EL (cell line): ENCODE results near the gene ZNF750.
A peak's percentile ranks its signal among the peaks of the same experiment; 100 is the strongest.

Source experiments
- DNase-seq: peaks from one replicate; pipeline ENCODE4 v3.0.0-alpha.2; 2016

Gene ZNF750

GRCh38 chr17:82859431-82860403 is 19.9 kb upstream of the ZNF750 start:
- peak; percentile 71 for DNase-seq

- no peak for DNase-seq
Observed at GRCh38 chr17:82858376-82859126, 18.7 kb upstream of the ZNF750 start.

GRCh38 chr17:82856361-82856760 is 16.5 kb upstream of the ZNF750 start:
- no peak for DNase-seq

- no peak for DNase-seq
Observed at GRCh38 chr17:82854226-82854625, 14.4 kb upstream of the ZNF750 start.

GRCh38 chr17:82851381-82851780 is 11.6 kb upstream of the ZNF750 start:
- DNase-seq: no peak

GRCh38 chr17:82849076-82849945 is 9.5 kb upstream of the ZNF750 start:
- no peak for DNase-seq

- no peak for DNase-seq
Observed at GRCh38 chr17:82848022-82848592, 8.3 kb upstream of the ZNF750 start.

- no peak for DNase-seq
Observed at GRCh38 chr17:82846061-82846691, 6.4 kb upstream of the ZNF750 start.

- DNase-seq: no peak
Observed at GRCh38 chr17:82845163-82845807, 5.5 kb upstream of the ZNF750 start.

GRCh38 chr17:82844796-82845162 is 5.0 kb upstream of the ZNF750 start:
- no peak for DNase-seq

- no peak for DNase-seq
Observed at GRCh38 chr17:82843904-82844680, 4.3 kb upstream of the ZNF750 start.

GRCh38 chr17:82841921-82842596 is 2.2 kb upstream of the ZNF750 start:
- DNase-seq: no peak

GRCh38 chr17:82840431-82840831 is 609 bp upstream of the ZNF750 start:
- DNase-seq: no peak

GRCh38 chr17:82838386-82839063 is 1.3 kb downstream of the ZNF750 start:
- peak; percentile 24 for DNase-seq

GRCh38 chr17:82837586-82838320 is 2.1 kb downstream of the ZNF750 start:
- no peak for DNase-seq

- no peak for DNase-seq
Observed at GRCh38 chr17:82836823-82837357, 2.9 kb downstream of the ZNF750 start.

- DNase-seq: no peak
Observed at GRCh38 chr17:82835766-82836512, 3.9 kb downstream of the ZNF750 start.

GRCh38 chr17:82835122-82835521 is 4.7 kb downstream of the ZNF750 start:
- DNase-seq: no peak
